HL-60 (cell line): ENCODE data around the gene BBOF1.

Experiments
- DNase-seq, 2 experiments: peaks; one replicate each; pipeline ENCODE4 v3.0.0-alpha.2; 2010 to 2020; ENCODE audit warnings: low read depth in 1 of 2, low spot score in 1 of 2
- H3K27ac ChIP-seq: fragments of 250-450 bp; sonication (Bioruptor Pico); replicated peaks from 2 replicates; pipeline ENCODE4 v1.5.1; 2020; ENCODE audit warnings: mild to moderate bottlenecking, moderate library complexity
- H3K27me3 ChIP-seq: fragments of 250-450 bp; sonication (Bioruptor Pico); 2 replicates; pipeline ENCODE4 v1.5.1; 2021; ENCODE audit warnings: mild to moderate bottlenecking, moderate library complexity; ENCODE audit not compliant: insufficient read depth, poor library complexity, severe bottlenecking
- H3K4me3 ChIP-seq: replicated peaks from 2 replicates; pipeline ENCODE4 v1.5.1; 2011; ENCODE audit warnings: mild to moderate bottlenecking, control low read depth, low read length; ENCODE audit not compliant: insufficient read depth
- GABPA ChIP-seq: IDR thresholded peaks from 2 replicates; pipeline ENCODE4 v1.6.1; 2012; ENCODE audit warnings: low read depth
- POLR2AphosphoS5 ChIP-seq: IDR thresholded peaks from 2 replicates; pipeline ENCODE4 v1.6.1; 2012; ENCODE audit warnings: low read depth
- SPI1 ChIP-seq: IDR thresholded peaks from 2 replicates; pipeline ENCODE4 v1.6.1; 2012; ENCODE audit warnings: low read depth, mild to moderate bottlenecking, borderline replicate concordance
- TF ChIP-seq, protein P1 (sequence below): IDR thresholded peaks from one replicate; pipeline ENCODE4 v1.5.1; 2011; ENCODE audit warnings: low read length, control low read depth, inconsistent platforms; ENCODE audit not compliant: insufficient read depth
- TF ChIP-seq, protein P2 (sequence below): IDR thresholded peaks from 2 replicates; pipeline ENCODE4 v1.6.1; 2012; ENCODE audit warnings: low read depth; ENCODE audit not compliant: insufficient replicate concordance

Gene BBOF1

DNA sequence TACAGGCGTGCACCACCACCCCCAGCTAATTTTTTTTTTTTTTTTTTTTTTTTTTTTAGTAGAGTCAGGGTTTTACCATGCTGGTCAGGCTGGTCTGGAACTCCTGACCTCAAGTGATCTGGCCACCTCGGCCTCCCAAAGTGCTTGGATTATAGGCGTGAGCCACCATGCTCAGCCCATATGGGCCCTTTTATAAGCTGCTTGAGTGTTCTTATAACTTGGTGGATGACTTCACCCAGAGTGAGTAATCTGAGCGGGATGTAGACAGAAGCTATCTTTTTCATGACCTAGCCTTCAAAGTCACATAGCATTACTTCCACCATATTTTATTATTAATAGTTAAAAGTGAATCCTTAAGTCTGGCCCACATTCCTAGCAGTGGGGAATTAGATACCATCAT is 16.4 kb downstream of the BBOF1 start:
- no peaks in the 10 kb centered on the region for H3K27me3 ChIP-seq
- no peak for DNase-seq
- no peak overlapping the region for H3K4me3 ChIP-seq
- no peak for TF ChIP-seq SPI1
- TF ChIP-seq, protein P1, sequence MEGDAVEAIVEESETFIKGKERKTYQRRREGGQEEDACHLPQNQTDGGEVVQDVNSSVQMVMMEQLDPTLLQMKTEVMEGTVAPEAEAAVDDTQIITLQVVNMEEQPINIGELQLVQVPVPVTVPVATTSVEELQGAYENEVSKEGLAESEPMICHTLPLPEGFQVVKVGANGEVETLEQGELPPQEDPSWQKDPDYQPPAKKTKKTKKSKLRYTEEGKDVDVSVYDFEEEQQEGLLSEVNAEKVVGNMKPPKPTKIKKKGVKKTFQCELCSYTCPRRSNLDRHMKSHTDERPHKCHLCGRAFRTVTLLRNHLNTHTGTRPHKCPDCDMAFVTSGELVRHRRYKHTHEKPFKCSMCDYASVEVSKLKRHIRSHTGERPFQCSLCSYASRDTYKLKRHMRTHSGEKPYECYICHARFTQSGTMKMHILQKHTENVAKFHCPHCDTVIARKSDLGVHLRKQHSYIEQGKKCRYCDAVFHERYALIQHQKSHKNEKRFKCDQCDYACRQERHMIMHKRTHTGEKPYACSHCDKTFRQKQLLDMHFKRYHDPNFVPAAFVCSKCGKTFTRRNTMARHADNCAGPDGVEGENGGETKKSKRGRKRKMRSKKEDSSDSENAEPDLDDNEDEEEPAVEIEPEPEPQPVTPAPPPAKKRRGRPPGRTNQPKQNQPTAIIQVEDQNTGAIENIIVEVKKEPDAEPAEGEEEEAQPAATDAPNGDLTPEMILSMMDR: no peak
- TF ChIP-seq, protein P2, sequence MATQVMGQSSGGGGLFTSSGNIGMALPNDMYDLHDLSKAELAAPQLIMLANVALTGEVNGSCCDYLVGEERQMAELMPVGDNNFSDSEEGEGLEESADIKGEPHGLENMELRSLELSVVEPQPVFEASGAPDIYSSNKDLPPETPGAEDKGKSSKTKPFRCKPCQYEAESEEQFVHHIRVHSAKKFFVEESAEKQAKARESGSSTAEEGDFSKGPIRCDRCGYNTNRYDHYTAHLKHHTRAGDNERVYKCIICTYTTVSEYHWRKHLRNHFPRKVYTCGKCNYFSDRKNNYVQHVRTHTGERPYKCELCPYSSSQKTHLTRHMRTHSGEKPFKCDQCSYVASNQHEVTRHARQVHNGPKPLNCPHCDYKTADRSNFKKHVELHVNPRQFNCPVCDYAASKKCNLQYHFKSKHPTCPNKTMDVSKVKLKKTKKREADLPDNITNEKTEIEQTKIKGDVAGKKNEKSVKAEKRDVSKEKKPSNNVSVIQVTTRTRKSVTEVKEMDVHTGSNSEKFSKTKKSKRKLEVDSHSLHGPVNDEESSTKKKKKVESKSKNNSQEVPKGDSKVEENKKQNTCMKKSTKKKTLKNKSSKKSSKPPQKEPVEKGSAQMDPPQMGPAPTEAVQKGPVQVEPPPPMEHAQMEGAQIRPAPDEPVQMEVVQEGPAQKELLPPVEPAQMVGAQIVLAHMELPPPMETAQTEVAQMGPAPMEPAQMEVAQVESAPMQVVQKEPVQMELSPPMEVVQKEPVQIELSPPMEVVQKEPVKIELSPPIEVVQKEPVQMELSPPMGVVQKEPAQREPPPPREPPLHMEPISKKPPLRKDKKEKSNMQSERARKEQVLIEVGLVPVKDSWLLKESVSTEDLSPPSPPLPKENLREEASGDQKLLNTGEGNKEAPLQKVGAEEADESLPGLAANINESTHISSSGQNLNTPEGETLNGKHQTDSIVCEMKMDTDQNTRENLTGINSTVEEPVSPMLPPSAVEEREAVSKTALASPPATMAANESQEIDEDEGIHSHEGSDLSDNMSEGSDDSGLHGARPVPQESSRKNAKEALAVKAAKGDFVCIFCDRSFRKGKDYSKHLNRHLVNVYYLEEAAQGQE: no peak
- TF ChIP-seq GABPA: no peak
- no peak for TF ChIP-seq POLR2AphosphoS5
- no peak overlapping the region for H3K27ac ChIP-seq

DNA sequence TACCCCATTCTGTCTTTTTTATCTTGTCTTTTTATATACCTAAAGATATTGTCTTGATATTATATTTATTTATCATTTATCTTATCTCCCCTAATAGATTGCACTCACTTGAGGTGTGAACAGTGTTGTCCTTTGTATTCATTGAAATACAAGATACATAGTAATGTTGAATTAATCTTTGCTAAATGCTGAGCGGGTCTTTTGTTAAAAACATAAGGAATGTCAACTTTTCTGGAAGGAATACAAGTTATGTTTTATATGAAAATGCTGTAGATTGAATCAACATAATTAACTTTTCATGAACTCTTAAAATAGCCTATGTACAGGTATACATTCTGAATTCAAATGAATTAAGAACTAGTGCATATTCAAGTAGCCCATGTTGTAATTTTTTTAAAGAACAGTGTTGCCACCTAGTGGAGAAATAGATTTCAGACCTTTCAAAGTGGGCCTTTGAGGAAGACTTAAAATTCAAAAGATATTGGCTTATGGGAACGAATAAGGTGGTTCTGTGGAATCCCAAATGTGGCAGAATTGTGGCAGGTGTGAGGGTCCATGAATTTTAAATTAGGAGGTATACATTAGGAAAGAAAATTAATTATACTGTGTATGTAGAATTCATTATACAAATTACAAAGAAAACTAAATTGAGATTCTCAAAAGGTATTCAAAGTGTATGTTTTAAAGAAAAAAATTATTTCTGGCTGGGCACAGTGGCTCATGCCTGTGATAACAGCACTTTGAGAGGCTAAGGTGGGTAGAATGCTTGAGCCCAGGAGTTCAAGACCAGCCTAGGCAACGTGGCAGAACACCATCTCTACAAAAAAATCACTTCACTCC is 19.1 kb downstream of the BBOF1 start:
- H3K4me3 ChIP-seq: no peak overlapping the region
- TF ChIP-seq POLR2AphosphoS5: no peak
- TF ChIP-seq, protein P2: no peak
- no peak for TF ChIP-seq SPI1
- no peak for TF ChIP-seq GABPA
- TF ChIP-seq, protein P1: no peak
- no peak overlapping the region for H3K27ac ChIP-seq
- no peaks in the 10 kb centered on the region for H3K27me3 ChIP-seq
- peak in 1 of 2 experiments; percentile 5 for DNase-seq

DNA sequence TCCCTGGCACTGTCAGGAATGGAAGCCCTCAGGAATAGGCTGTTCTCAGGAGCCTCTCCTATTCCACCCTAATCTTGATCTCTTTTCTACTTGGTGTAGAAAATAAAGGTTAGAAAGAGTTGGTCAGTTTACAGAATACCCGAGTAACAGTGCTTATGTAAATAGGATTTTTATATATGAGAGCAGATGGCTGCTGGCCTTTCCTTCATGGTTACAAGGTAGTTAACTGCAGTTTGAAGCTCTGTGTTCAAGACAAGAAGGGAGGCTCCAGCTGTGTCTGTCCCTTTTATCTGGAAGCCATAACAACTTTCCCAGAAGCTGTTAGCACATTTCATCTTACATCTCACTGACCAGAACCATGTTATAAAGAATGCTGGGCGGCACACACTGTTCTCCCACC is 23.1 kb downstream of the BBOF1 start:
- no peak overlapping the region for H3K4me3 ChIP-seq
- H3K27ac ChIP-seq: no peak overlapping the region
- no peak for DNase-seq
- TF ChIP-seq POLR2AphosphoS5: no peak
- TF ChIP-seq, protein P1: no peak
- TF ChIP-seq, protein P2: no peak
- TF ChIP-seq GABPA: no peak
- H3K27me3 ChIP-seq: no peaks in the 10 kb centered on the region
